SK-N-SH (cell line): Measurements from ENCODE around the gene RASGEF1C. TPM values are rescaled to one million over a fixed set of nuclear protein-coding genes. Genes with fewer than 3 reads are reported as not detected.

Source experiments
- CTCF ChIA-PET: fragments of 300-600, 350-600 bp; formaldehyde crosslinking; extraction: SDS; loops from one replicate; lab custom pipeline; 2021; lab: Yijun Ruan, JAX
- POLR2A ChIA-PET: fragments of 350-600 bp; sonication (Branson Sonifier 250); formaldehyde crosslinking; extraction: SDS; loops from one replicate; lab custom pipeline; 2020; ENCODE audit warnings: antibody characterized with exemption, inconsistent platforms; lab: Yijun Ruan, JAX
- DNase-seq: peaks from one replicate; pipeline ENCODE4 v3.0.0; 2012
- H2AFZ ChIP-seq: fragments of 200-600 bp; sonication (generic); 2 replicates; pipeline ENCODE4 v1.8.1; 2016; ENCODE audit warnings: antibody characterized with exemption, mild to moderate bottlenecking, low read depth
- H3F3A ChIP-seq: fragments of 200-600 bp; sonication (generic); replicated peaks from 2 replicates; pipeline ENCODE3; 2016; ENCODE audit warnings: antibody characterized with exemption, mild to moderate bottlenecking; ENCODE audit not compliant: insufficient read depth
- H3K27ac ChIP-seq, 2 experiments: fragments of 200-500 bp in 1 of 2; fragments of 200-600 bp in 1 of 2; sonication (Bioruptor generic) in 1 of 2; sonication (generic), shearing (Covaris generic) in 1 of 2; 2 replicates each; pipeline versions ENCODE4 v1.5.1 to v1.6.1; 2014 to 2016; ENCODE audit warnings: low read depth in 2 of 2, inconsistent platforms in 1 of 2, low read length in 1 of 2, mild to moderate bottlenecking in 1 of 2, mixed read lengths in 1 of 2
- H3K27me3 ChIP-seq: fragments of 200-600 bp; sonication (generic), shearing (Covaris generic); 2 replicates; pipeline ENCODE4 v1.6.1; 2016; ENCODE audit warnings: mixed run types; ENCODE audit not compliant: insufficient read depth
- H3K36me3 ChIP-seq, 2 experiments: fragments of 200-500 bp in 1 of 2; fragments of 200-600 bp in 1 of 2; sonication (Bioruptor generic) in 1 of 2; sonication (generic) in 1 of 2; replicated peaks in 1 of 2; 2 replicates each; pipeline versions ENCODE3 to v1.5.1; 2014 to 2016; ENCODE audit warnings: low read length in 1 of 2, mild to moderate bottlenecking in 1 of 2; ENCODE audit not compliant: insufficient read depth in 2 of 2, control insufficient read depth in 1 of 2
- H3K4me1 ChIP-seq, 2 experiments: fragments of 200-500 bp in 1 of 2; fragments of 200-600 bp in 1 of 2; sonication (Bioruptor generic) in 1 of 2; sonication (generic), shearing (Covaris generic) in 1 of 2; 2 replicates each; pipeline versions ENCODE4 v1.5.1 to v1.6.1; 2014 to 2016; ENCODE audit warnings: low read depth in 1 of 2, low read length in 1 of 2, mixed run types in 1 of 2; ENCODE audit not compliant: insufficient read depth in 2 of 2, control insufficient read depth in 1 of 2
- H3K4me2 ChIP-seq: fragments of 200-600 bp; sonication (generic), shearing (Covaris generic); 2 replicates; pipeline ENCODE4 v1.6.1; 2017; ENCODE audit warnings: mixed run types
- H3K4me3 ChIP-seq, 2 experiments: fragments of 200-500 bp in 1 of 2; fragments of 200-600 bp in 1 of 2; sonication (Bioruptor generic) in 1 of 2; sonication (generic), shearing (Covaris generic) in 1 of 2; 2 replicates each; pipeline versions ENCODE4 v1.5.1 to v1.8.1; 2014 to 2016; ENCODE audit warnings: low read depth in 2 of 2, inconsistent platforms in 1 of 2, low read length in 1 of 2, mild to moderate bottlenecking in 1 of 2, mixed read lengths in 1 of 2, moderate library complexity in 1 of 2
- H3K79me2 ChIP-seq: fragments of 200-600 bp; sonication (generic); 2 replicates; pipeline ENCODE4 v1.8.1; 2017; ENCODE audit warnings: mild to moderate bottlenecking; ENCODE audit not compliant: insufficient read depth
- H3K9ac ChIP-seq: fragments of 200-600 bp; sonication (generic); 2 replicates; pipeline ENCODE4 v1.6.1; 2017; ENCODE audit warnings: mixed run types
- H3K9me2 ChIP-seq: fragments of 200-600 bp; sonication (generic); 2 replicates; pipeline ENCODE4 v1.6.1; 2017; ENCODE audit warnings: mixed run types
- H3K9me3 ChIP-seq: fragments of 200-600 bp; sonication (generic); 2 replicates; pipeline ENCODE4 v1.6.1; 2017; ENCODE audit warnings: mixed run types, mild to moderate bottlenecking, moderate library complexity
- H4K20me1 ChIP-seq: fragments of 200-600 bp; sonication (generic); 2 replicates; pipeline ENCODE4 v1.6.1; 2017; ENCODE audit warnings: mild to moderate bottlenecking, mixed run types; ENCODE audit not compliant: insufficient read depth
- CTCF ChIP-seq: fragments of 200-600 bp; sonication (generic); IDR thresholded peaks from 2 replicates; pipeline ENCODE4 v1.6.1; 2017; ENCODE audit warnings: antibody characterized with exemption, mild to moderate bottlenecking, moderate library complexity
- ELF1 ChIP-seq: IDR thresholded peaks from 2 replicates; pipeline ENCODE4 v1.4.0; 2012
- EP300 ChIP-seq, 2 experiments: IDR thresholded peaks; 2 replicates each; pipeline versions ENCODE4 v1.4.0 to v1.6.1; 2012; ENCODE audit warnings: borderline replicate concordance in 1 of 2, low read depth in 1 of 2, low read length in 1 of 2
- EZH2phosphoT487 ChIP-seq: fragments of 200-600 bp; sonication (generic); IDR thresholded peaks from 2 replicates; pipeline ENCODE4 v1.6.1; 2017; ENCODE audit warnings: low read depth, mixed run types, mild to moderate bottlenecking, antibody characterized with exemption, moderate library complexity, borderline replicate concordance
- FOSL2 ChIP-seq: IDR thresholded peaks from 2 replicates; pipeline ENCODE4 v1.4.0; 2012; ENCODE audit warnings: low read depth, mild to moderate bottlenecking, moderate library complexity, borderline replicate concordance
- FOXJ3 ChIP-seq: sonication (generic); formaldehyde crosslinking; IDR thresholded peaks from 2 replicates; pipeline ENCODE4 v1.5.1; 2020; ENCODE audit warnings: mild to moderate bottlenecking, missing genetic modification reagents
- FOXM1 ChIP-seq: IDR thresholded peaks from 2 replicates; pipeline ENCODE4 v1.4.0; 2012; ENCODE audit warnings: low read depth, mild to moderate bottlenecking
- GABPA ChIP-seq: IDR thresholded peaks from 2 replicates; pipeline ENCODE4 v1.4.0; 2012; ENCODE audit warnings: low read depth, mild to moderate bottlenecking
- JUND ChIP-seq: IDR thresholded peaks from 2 replicates; pipeline ENCODE4 v1.4.0; 2012
- MXI1 ChIP-seq: IDR thresholded peaks from 2 replicates; pipeline ENCODE4 v1.6.1; 2012; ENCODE audit warnings: mild to moderate bottlenecking, low read depth, low read length, improper control_type of control experiment
- NFIC ChIP-seq: IDR thresholded peaks from 2 replicates; pipeline ENCODE4 v1.4.0; 2012; ENCODE audit warnings: borderline replicate concordance
- POLR2AphosphoS5 ChIP-seq: IDR thresholded peaks from 2 replicates; pipeline ENCODE4 v1.6.1; 2012; ENCODE audit warnings: low read depth, low read length
- RCOR1 ChIP-seq: fragments of 150-350 bp; IDR thresholded peaks from 2 replicates; pipeline ENCODE4 v1.6.1; 2017; ENCODE audit warnings: antibody characterized with exemption, low read length
- REST ChIP-seq: IDR thresholded peaks from 2 replicates; pipeline ENCODE4 v1.6.1; 2012; ENCODE audit warnings: mild to moderate bottlenecking, low read depth, low read length, moderate library complexity
- SIN3A ChIP-seq: IDR thresholded peaks from 2 replicates; pipeline ENCODE4 v1.6.1; 2012; ENCODE audit warnings: low read depth, mild to moderate bottlenecking, low read length, moderate library complexity, borderline replicate concordance
- TAF1 ChIP-seq: IDR thresholded peaks from 2 replicates; pipeline ENCODE4 v1.6.1; 2012; ENCODE audit warnings: low read depth, mild to moderate bottlenecking, low read length, moderate library complexity, borderline replicate concordance
- TCF12 ChIP-seq: IDR thresholded peaks from 2 replicates; pipeline ENCODE4 v1.4.0; 2012
- TEAD4 ChIP-seq: IDR thresholded peaks from 2 replicates; pipeline ENCODE4 v1.4.0; 2012; ENCODE audit warnings: mild to moderate bottlenecking, borderline replicate concordance; ENCODE audit not compliant: insufficient read depth
- YY1 ChIP-seq: IDR thresholded peaks from 2 replicates; pipeline ENCODE4 v1.4.0; 2012; ENCODE audit warnings: low read depth, mild to moderate bottlenecking
- ZBTB33 ChIP-seq: IDR thresholded peaks from 2 replicates; pipeline ENCODE4 v1.4.0; 2012; ENCODE audit warnings: low read depth, borderline replicate concordance
- WGBS: methylation state at CpG from one replicate; pipeline ENCODE4 v1.1.6; 2017; ENCODE audit warnings: low lambda C conversion rate; 5-methylcytosine and 5-hydroxymethylcytosine counted together
- polyA plus RNA-seq, 3 experiments: library from polyadenylated mRNA; depleted of rRNA; stranded (reverse); fragments of >200 nt; gene quantifications; 2 replicates each; pipeline ENCODE4 v1.2.3, GENCODE V29; 2012

RASGEF1C gene
- polyA plus RNA-seq, 1 of the 3 experiments (the other 2 are of a cell fraction), result not detected

GRCh38 chr5:180241600-180241999 is 32.6 kb upstream of the RASGEF1C start:
- Histone ChIP-seq H3K9me2 (no peaks in the 10 kb centered on the region), H3K27me3 (no peaks in the 10 kb centered on the region), H3K27ac (no peak overlapping the region), H3K79me2 (no peaks in the 10 kb centered on the region)
- CTCF ChIA-PET, result interaction anchor here (0.7 kb wide), 1 partner anchor 237 kb away, joined by 3 read pairs; no protein-coding TSS in a partner anchor
- TF ChIP-seq REST (no peak), FOSL2 (no peak), FOXM1 (no peak), EZH2phosphoT487 (no peak), NFIC (no peak), FOXJ3 (no peak), GABPA (no peak)
- TF ChIP-seq, all 33 proteins: peak for 0
- no peaks in the 10 kb centered on the region for H4K20me1 ChIP-seq
- DNase-seq, result no peak
- H3K4me1 ChIP-seq, result no peaks in the 10 kb centered on the region
- H3K36me3 ChIP-seq, result peaks cover 54 to 64% of the 10 kb centered on the region in 2 experiments
- no peaks in the 10 kb centered on the region for H3F3A ChIP-seq
- POLR2A ChIA-PET, result no interaction called here
- H2AFZ ChIP-seq, result no peak overlapping the region
- no peaks in the 10 kb centered on the region for H3K9me3 ChIP-seq
- no peak overlapping the region for H3K4me2 ChIP-seq
- H3K4me3 ChIP-seq, result no peak overlapping the region
- no peak overlapping the region for H3K9ac ChIP-seq
- WGBS, result 78% methylated on average over 5 of the region's 5 CpGs

- no peak overlapping the region for H3K4me3 ChIP-seq
- H3K27me3 ChIP-seq, result no peaks in the 10 kb centered on the region
- H3K9me2 ChIP-seq, result no peaks in the 10 kb centered on the region
- ChIA-PET CTCF (interaction anchor here (0.7 kb wide), 1 partner anchor 55 kb away, joined by 3 read pairs; no protein-coding TSS in a partner anchor), POLR2A (no interaction called here)
- no peak overlapping the region for H3K9ac ChIP-seq
- H3K9me3 ChIP-seq, result no peaks in the 10 kb centered on the region
- DNase-seq, result no peak
- 100% methylated on average over 1 of the region's 2 CpGs for WGBS
- H3K4me2 ChIP-seq, result no peak overlapping the region
- H3K27ac ChIP-seq, result no peak overlapping the region
- H3K79me2 ChIP-seq, result no peaks in the 10 kb centered on the region
- H2AFZ ChIP-seq, result no peak overlapping the region
- peaks cover 59 to 71% of the 10 kb centered on the region in 2 experiments for H3K36me3 ChIP-seq
- no peaks in the 10 kb centered on the region for H3F3A ChIP-seq
- H4K20me1 ChIP-seq, result no peaks in the 10 kb centered on the region
- no peaks in the 10 kb centered on the region for H3K4me1 ChIP-seq
- TF ChIP-seq CTCF (no peak), EZH2phosphoT487 (no peak), EP300 (IDR thresholded peaks at IDR 0.05; ENCODE audit: borderline replicate concordance in 1 of 2, low read depth in 1 of 2, low read length in 1 of 2) (no peak), POLR2AphosphoS5 (no peak), TEAD4 (no peak), YY1 (no peak), SIN3A (no peak), JUND (no peak), FOSL2 (no peak), ZBTB33 (no peak), TAF1 (no peak), TCF12 (no peak), MXI1 (no peak), RCOR1 (no peak), ELF1 (no peak)
These were observed 29.6 kb upstream of the RASGEF1C start for GRCh38 chr5:180238631-180239030.
